Thyroid gland (tissue), 4 donors: ENCODE results near the gene FAM53B.

Experiments
- POLR2A ChIP-seq, 2 donors: fragments of 450-650 bp; IDR thresholded peaks; one replicate each; pipeline ENCODE4 v1.6.1; 2017; ENCODE audit warnings: antibody characterized with exemption in 2 of 2, mild to moderate bottlenecking in 2 of 2, moderate library complexity in 1 of 2
- TF ChIP-seq, protein P1 (sequence below), 6 experiments: fragments of 200-600 bp in 3 of 6; fragments of 450-650 bp in 3 of 6; sonication (generic) in 3 of 6; IDR thresholded peaks; one replicate each; pipeline ENCODE4 v1.5.1; 2016 to 2019; ENCODE audit warnings: antibody characterized with exemption in 6 of 6, mild to moderate bottlenecking in 2 of 6, inconsistent platforms in 1 of 6, moderate library complexity in 1 of 6

- TF ChIP-seq, protein P1, sequence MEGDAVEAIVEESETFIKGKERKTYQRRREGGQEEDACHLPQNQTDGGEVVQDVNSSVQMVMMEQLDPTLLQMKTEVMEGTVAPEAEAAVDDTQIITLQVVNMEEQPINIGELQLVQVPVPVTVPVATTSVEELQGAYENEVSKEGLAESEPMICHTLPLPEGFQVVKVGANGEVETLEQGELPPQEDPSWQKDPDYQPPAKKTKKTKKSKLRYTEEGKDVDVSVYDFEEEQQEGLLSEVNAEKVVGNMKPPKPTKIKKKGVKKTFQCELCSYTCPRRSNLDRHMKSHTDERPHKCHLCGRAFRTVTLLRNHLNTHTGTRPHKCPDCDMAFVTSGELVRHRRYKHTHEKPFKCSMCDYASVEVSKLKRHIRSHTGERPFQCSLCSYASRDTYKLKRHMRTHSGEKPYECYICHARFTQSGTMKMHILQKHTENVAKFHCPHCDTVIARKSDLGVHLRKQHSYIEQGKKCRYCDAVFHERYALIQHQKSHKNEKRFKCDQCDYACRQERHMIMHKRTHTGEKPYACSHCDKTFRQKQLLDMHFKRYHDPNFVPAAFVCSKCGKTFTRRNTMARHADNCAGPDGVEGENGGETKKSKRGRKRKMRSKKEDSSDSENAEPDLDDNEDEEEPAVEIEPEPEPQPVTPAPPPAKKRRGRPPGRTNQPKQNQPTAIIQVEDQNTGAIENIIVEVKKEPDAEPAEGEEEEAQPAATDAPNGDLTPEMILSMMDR (IDR thresholded peaks at IDR 0.05) = no peak
- no peak for TF ChIP-seq POLR2A (IDR thresholded peaks at IDR 0.05)
Measured at GRCh38 chr10:124713679-124714255, 30.4 kb downstream of the FAM53B start.
